ENCODE measurements around the gene CLEC4M. TPM values are rescaled to one million over a fixed set of nuclear protein-coding genes. Genes with fewer than 3 reads are reported as not detected.
"Not testable (repeated sequence)": the region's sequence is repeated elsewhere in the genome, so short reads cannot be mapped to it uniquely, and the experiment has no call there.

Gene CLEC4M
- total RNA-seq, 1 donor from 2014 or later = not detected

DNA sequence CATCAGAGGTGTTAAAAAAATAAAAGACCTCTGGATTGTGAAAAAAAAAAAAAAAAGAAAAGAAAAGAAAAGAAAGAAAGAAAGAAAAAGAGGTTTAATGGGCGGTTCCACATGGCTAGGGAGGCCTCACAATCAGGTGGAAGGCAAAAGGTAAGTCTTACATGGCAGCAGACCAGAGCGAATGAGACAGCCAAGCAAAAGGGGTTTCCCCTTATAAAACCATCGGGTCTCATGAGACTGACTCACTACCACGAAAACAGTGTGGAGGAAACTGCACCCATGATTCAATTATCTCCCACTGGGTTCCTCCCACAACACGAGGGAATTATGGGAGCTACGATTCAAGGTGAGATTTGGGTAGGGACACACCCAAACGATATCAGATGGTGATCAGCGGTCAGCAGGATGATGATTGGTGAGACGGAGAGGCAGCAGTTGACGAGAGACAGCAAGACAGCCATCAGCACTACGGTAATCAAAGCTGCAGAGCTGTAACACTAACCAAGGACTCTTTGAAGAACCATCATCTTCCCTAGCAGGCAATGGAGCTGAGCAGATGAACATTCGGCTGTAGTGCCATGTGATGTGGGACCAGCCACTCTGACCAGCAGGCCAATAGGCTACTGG lies 11.8 kb upstream of the CLEC4M start:
- Mint-ChIP-seq H3K27me3 (ENCODE audit: low read depth) (peaks cover 31% of the 10 kb centered on the region), H3K27ac (ENCODE audit: unreplicated experiment) (no peak overlapping the region), H3K4me3 (ENCODE audit: unreplicated experiment) (no peak overlapping the region), H3K36me3 (ENCODE audit: low read depth) (peaks cover 3% of the 10 kb centered on the region), H3K4me1 (ENCODE audit: low read depth) (no peaks in the 10 kb centered on the region), H3K9me3 (ENCODE audit: low read depth) (peaks cover 15% of the 10 kb centered on the region)
- TF ChIP-seq, protein P1, sequence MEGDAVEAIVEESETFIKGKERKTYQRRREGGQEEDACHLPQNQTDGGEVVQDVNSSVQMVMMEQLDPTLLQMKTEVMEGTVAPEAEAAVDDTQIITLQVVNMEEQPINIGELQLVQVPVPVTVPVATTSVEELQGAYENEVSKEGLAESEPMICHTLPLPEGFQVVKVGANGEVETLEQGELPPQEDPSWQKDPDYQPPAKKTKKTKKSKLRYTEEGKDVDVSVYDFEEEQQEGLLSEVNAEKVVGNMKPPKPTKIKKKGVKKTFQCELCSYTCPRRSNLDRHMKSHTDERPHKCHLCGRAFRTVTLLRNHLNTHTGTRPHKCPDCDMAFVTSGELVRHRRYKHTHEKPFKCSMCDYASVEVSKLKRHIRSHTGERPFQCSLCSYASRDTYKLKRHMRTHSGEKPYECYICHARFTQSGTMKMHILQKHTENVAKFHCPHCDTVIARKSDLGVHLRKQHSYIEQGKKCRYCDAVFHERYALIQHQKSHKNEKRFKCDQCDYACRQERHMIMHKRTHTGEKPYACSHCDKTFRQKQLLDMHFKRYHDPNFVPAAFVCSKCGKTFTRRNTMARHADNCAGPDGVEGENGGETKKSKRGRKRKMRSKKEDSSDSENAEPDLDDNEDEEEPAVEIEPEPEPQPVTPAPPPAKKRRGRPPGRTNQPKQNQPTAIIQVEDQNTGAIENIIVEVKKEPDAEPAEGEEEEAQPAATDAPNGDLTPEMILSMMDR (IDR thresholded peaks at IDR 0.05) = no peak
- no peak for DNase-seq (ENCODE audit: low spot score)

DNA sequence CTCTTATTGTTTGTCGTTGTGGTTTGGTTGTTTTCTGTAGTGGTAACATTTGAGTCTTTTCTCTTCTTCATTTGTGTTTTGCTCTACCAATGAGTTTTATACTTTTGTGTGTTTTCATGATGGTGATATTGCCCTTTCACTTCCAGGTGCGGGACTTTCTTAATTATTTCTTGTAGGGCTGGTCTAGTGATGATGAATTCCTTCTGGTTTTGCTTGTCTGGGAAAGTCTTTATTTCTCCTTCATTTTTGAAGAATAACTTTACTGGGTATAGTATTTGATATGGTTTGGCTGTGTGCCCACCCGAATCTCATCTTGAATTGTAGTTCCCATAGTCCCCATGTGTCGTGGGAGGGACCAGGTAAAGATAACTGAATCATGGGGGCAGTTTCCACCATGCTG lies 6.8 kb upstream of the CLEC4M start:
- Mint-ChIP-seq H3K27ac (ENCODE audit: unreplicated experiment) (no peak overlapping the region), H3K4me3 (ENCODE audit: unreplicated experiment) (no peak overlapping the region), H3K27me3 (ENCODE audit: low read depth) (peaks cover 14% of the 10 kb centered on the region), H3K36me3 (ENCODE audit: low read depth) (peaks cover 4% of the 10 kb centered on the region), H3K9me3 (ENCODE audit: low read depth) (peaks cover 36% of the 10 kb centered on the region), H3K4me1 (ENCODE audit: low read depth) (no peaks in the 10 kb centered on the region)
- TF ChIP-seq, protein P1 (IDR thresholded peaks at IDR 0.05) = no peak
- DNase-seq (ENCODE audit: low spot score) = no peak

DNA sequence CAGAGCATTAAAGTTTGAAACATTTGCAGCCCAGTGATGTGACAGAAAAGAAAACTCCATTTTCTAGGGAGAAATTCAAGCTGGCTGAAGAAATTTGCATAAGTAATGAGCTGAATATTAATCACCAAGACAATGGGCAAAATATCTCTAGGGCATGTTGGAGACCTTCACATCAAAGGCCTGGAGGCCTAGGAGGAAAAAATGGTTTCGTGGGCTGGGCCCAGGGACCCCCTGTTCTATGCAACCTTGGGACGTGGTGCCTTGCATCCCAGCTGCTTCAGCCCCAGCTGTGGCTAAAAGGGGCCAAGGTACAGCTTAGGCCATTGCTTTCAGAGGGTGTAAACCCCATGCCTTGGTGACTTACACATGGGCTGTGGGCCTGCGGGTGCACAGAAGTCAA lies 5.7 kb upstream of the CLEC4M start:
- H3K27ac Mint-ChIP-seq (ENCODE audit: unreplicated experiment) = no peak overlapping the region
- peaks cover 12% of the 10 kb centered on the region for H3K27me3 Mint-ChIP-seq (ENCODE audit: low read depth)
- peaks cover 4% of the 10 kb centered on the region for H3K36me3 Mint-ChIP-seq (ENCODE audit: low read depth)
- DNase-seq (ENCODE audit: low spot score) = no peak
- no peak overlapping the region for H3K4me3 Mint-ChIP-seq (ENCODE audit: unreplicated experiment)
- TF ChIP-seq, protein P1 (IDR thresholded peaks at IDR 0.05) = no peak
- peaks cover 40% of the 10 kb centered on the region for H3K9me3 Mint-ChIP-seq (ENCODE audit: low read depth)
- no peaks in the 10 kb centered on the region for H3K4me1 Mint-ChIP-seq (ENCODE audit: low read depth)

DNA sequence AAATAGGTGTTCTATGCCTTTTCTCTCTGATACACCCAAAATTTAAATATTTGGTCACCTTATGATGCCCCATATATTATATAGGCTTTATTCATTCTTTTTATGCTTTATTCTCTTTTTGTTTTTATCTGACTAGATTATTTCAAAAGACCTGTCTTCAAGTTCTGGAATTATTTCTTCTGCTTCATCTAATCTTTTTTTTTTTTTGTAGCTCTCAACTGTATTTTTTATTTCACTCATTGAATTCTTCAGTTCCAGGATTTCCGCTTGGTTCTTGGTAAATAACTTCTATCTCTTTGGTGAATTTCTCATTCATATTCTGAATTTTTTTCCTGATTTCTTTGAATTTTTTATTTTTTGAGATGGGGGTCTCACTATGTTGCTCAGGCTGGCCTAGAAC lies 3.9 kb upstream of the CLEC4M start:
- TF ChIP-seq, protein P1 (IDR thresholded peaks at IDR 0.05) = no peak
- Mint-ChIP-seq H3K36me3 (ENCODE audit: low read depth) (peaks cover 4% of the 10 kb centered on the region), H3K4me3 (ENCODE audit: unreplicated experiment) (no peak overlapping the region), H3K4me1 (ENCODE audit: low read depth) (no peaks in the 10 kb centered on the region), H3K27me3 (ENCODE audit: low read depth) (peaks cover 17% of the 10 kb centered on the region), H3K9me3 (ENCODE audit: low read depth) (peaks cover 40% of the 10 kb centered on the region), H3K27ac (ENCODE audit: unreplicated experiment) (no peak overlapping the region)
- DNase-seq (ENCODE audit: low spot score) = no peak

DNA sequence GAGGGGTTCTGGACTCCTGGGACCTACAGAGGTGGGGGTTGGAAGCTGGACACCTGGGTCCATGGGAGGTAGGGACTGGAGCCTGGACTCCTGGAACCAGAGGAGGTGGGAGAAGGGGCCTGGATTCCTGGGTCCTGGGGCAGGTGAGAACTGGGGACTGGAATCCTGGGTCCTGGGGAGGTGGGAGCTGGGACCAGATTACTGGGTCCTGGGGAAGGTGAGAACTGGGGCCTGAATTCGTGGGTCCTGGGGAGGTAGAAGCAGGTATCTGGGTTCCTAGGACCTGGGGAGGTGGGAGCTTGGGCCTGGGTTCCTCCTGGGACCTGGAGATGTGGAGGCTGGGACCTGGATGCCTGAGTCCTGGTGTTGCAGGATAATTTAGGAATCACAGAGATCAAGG lies 653 bp downstream of the CLEC4M start:
- no peaks in the 10 kb centered on the region for H3K36me3 Mint-ChIP-seq (ENCODE audit: low read depth)
- no peak overlapping the region for H3K27ac Mint-ChIP-seq (ENCODE audit: unreplicated experiment)
- no peak for DNase-seq (ENCODE audit: low spot score)
- peaks cover 14% of the 10 kb centered on the region for H3K9me3 Mint-ChIP-seq (ENCODE audit: low read depth)
- H3K4me3 Mint-ChIP-seq (ENCODE audit: unreplicated experiment) = no peak overlapping the region
- peaks cover 27% of the 10 kb centered on the region for H3K27me3 Mint-ChIP-seq (ENCODE audit: low read depth)
- TF ChIP-seq, protein P1 (IDR thresholded peaks at IDR 0.05) = no peak
- H3K4me1 Mint-ChIP-seq (ENCODE audit: low read depth) = no peaks in the 10 kb centered on the region

DNA sequence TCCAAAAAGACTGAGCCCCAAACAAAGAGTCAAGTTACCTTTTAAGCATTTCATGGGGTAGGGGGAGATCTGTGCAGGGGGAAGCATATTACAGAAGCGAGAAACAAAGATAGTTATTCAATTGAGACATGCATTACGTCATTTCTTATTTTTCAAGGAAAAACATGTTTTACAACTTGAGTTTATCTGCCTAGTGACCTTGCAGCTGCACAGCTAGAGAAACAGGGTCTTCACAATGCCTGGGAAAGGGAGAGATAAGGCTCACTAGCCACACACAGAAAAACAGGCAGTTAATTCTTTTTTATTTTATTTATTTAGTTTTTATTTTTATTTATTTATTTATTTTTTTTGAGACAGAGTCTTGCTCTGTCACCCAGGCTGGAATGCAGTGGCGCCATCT lies 1.1 kb downstream of the CLEC4M start:
- not testable (repeated sequence) for H3K4me3 Mint-ChIP-seq (ENCODE audit: unreplicated experiment); H3K9me3 Mint-ChIP-seq (ENCODE audit: low read depth); H3K36me3 Mint-ChIP-seq (ENCODE audit: low read depth); H3K27ac Mint-ChIP-seq (ENCODE audit: unreplicated experiment); DNase-seq (ENCODE audit: low spot score); H3K4me1 Mint-ChIP-seq (ENCODE audit: low read depth)
- peaks cover 31% of the 10 kb centered on the region for H3K27me3 Mint-ChIP-seq (ENCODE audit: low read depth)

DNA sequence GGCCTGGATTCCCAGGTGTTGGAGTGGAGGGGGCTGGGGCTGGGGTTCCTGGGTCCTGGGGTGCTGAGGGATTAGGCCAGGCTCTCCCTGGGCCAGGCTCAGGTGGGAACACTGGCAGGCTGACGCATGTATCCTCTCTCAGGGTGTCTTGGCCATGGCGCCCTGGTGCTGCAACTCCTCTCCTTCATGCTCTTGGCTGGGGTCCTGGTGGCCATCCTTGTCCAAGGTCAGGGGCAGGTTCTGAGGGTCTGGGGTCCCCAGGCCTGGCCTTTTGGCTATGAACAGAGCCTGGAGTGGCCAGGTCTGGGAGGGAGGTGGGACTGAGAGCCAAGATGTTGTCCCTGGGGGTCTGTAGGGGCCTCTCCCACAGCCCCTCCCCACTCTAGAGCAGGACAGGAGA lies 2.0 kb downstream of the CLEC4M start:
- H3K36me3 Mint-ChIP-seq (ENCODE audit: low read depth); H3K9me3 Mint-ChIP-seq (ENCODE audit: low read depth); H3K4me1 Mint-ChIP-seq (ENCODE audit: low read depth); H3K4me3 Mint-ChIP-seq (ENCODE audit: unreplicated experiment); DNase-seq (ENCODE audit: low spot score); H3K27ac Mint-ChIP-seq (ENCODE audit: unreplicated experiment): not testable (repeated sequence)
- peaks cover 35% of the 10 kb centered on the region for H3K27me3 Mint-ChIP-seq (ENCODE audit: low read depth)
